H1 (cell line): ENCODE results near the gene ACACA. TPM values are rescaled to one million over a fixed set of nuclear protein-coding genes. Genes with fewer than 3 reads are reported as not detected.

Experiments
- CTCF ChIA-PET: fragments of 300-600 bp; sonication (Branson Sonifier 250); formaldehyde crosslinking; loops from one replicate; lab custom pipeline; 2021; ENCODE audit not compliant: partially characterized antibody; lab: Charles Lee
- POLR2A ChIA-PET: fragments of 300-600 bp; sonication (Branson Sonifier 250); formaldehyde crosslinking; loops from one replicate; lab custom pipeline; 2021; ENCODE audit warnings: inconsistent platforms; ENCODE audit not compliant: partially characterized antibody; lab: Charles Lee
- DNase-seq, 2 experiments: peaks; one replicate each; pipeline versions ENCODE4 v3.0.0 to v3.0.0-alpha.2; 2010 to 2022; ENCODE audit warnings: low spot score in 2 of 2, low read depth in 1 of 2, mixed read lengths in 1 of 2
- FAIRE-seq: peaks from 2 replicates; lab custom pipeline; 2011; peaks lifted over from hg19 to GRCh38; lab: Jason Lieb, UNC
- H2AFZ ChIP-seq: 2 replicates; pipeline ENCODE4 v1.8.1; 2012; ENCODE audit warnings: low read length, inconsistent platforms
- H2AK5ac ChIP-seq: 2 replicates; pipeline ENCODE4 v1.6.1; 2013; ENCODE audit warnings: low read depth, low read length
- H2BK120ac ChIP-seq: replicated peaks from 2 replicates; pipeline ENCODE3; 2013; ENCODE audit warnings: low read depth, low read length, inconsistent platforms
- H2BK12ac ChIP-seq: 2 replicates; pipeline ENCODE4 v1.6.1; 2013; ENCODE audit warnings: low read depth, low read length
- H2BK15ac ChIP-seq: 2 replicates; pipeline ENCODE4 v1.6.1; 2013; ENCODE audit warnings: low read length
- H2BK20ac ChIP-seq: 2 replicates; pipeline ENCODE4 v1.6.1; 2013; ENCODE audit warnings: low read length
- H2BK5ac ChIP-seq: 2 replicates; pipeline ENCODE4 v1.6.1; 2013; ENCODE audit warnings: low read depth, low read length
- H3K14ac ChIP-seq: 2 replicates; pipeline ENCODE4 v1.6.1; 2013; ENCODE audit warnings: inconsistent platforms; ENCODE audit not compliant: insufficient read length
- H3K18ac ChIP-seq: 2 replicates; pipeline ENCODE4 v1.6.1; 2013; ENCODE audit warnings: low read length; ENCODE audit errors: extremely low read depth
- H3K23ac ChIP-seq: 2 replicates; pipeline ENCODE4 v1.6.1; 2013; ENCODE audit warnings: inconsistent platforms; ENCODE audit not compliant: insufficient read length
- H3K23me2 ChIP-seq: 2 replicates; pipeline ENCODE4 v1.6.1; 2013; ENCODE audit warnings: low read depth, low read length
- H3K27ac ChIP-seq: 2 replicates; pipeline ENCODE4 v1.6.1; 2011; ENCODE audit warnings: low read depth, low read length, inconsistent platforms
- H3K27me3 ChIP-seq, 4 experiments: replicated peaks in 1 of 4; 1 replicate in 1 of 4; 2 replicates in 3 of 4; pipeline versions ENCODE4 v1.6.1 to v1.8.1; 2011 to 2013; ENCODE audit warnings: low read length in 3 of 4, mild to moderate bottlenecking in 3 of 4, inconsistent platforms in 2 of 4, mixed read lengths in 2 of 4, moderate library complexity in 1 of 4; ENCODE audit not compliant: control insufficient read depth in 3 of 4, insufficient read depth in 3 of 4; ENCODE audit errors: extremely low read depth in 1 of 4
- H3K36me3 ChIP-seq, 4 experiments: 2 replicates each; pipeline versions ENCODE4 v1.6.1 to v1.8.1; 2011 to 2013; ENCODE audit warnings: mild to moderate bottlenecking in 4 of 4, low read length in 3 of 4, moderate library complexity in 2 of 4, control low read depth in 1 of 4, inconsistent platforms in 1 of 4; ENCODE audit not compliant: insufficient read depth in 4 of 4, control insufficient read depth in 2 of 4
- H3K4ac ChIP-seq: replicated peaks from 2 replicates; pipeline ENCODE3; 2013; ENCODE audit warnings: low read length, low read depth, mixed read lengths, inconsistent platforms; ENCODE audit not compliant: insufficient read length
- H3K4me1 ChIP-seq, 4 experiments: replicated peaks in 1 of 4; 1 replicate in 1 of 4; 2 replicates in 3 of 4; pipeline versions ENCODE4 v1.6.1 to v1.8.1; 2011 to 2013; ENCODE audit warnings: low read length in 3 of 4, inconsistent platforms in 2 of 4, mixed read lengths in 1 of 4; ENCODE audit not compliant: insufficient read depth in 4 of 4, control insufficient read depth in 3 of 4
- H3K4me2 ChIP-seq, 2 experiments: 2 replicates each; pipeline versions ENCODE4 v1.6.1 to v1.8.1; 2011 to 2013; ENCODE audit warnings: low read depth in 2 of 2, low read length in 2 of 2, control low read depth in 1 of 2, inconsistent platforms in 1 of 2, mild to moderate bottlenecking in 1 of 2; ENCODE audit not compliant: insufficient read depth in 1 of 2
- H3K4me3 ChIP-seq, 4 experiments: fragments of 200-600, 300-600 bp in 1 of 4; sonication (generic), shearing (Covaris generic), sonication (Bioruptor Twin) in 1 of 4; 2 replicates each; pipeline versions ENCODE4 v1.5.1 to v1.8.1; 2011 to 2016; ENCODE audit warnings: low read length in 4 of 4, low read depth in 3 of 4, control low read depth in 2 of 4, inconsistent platforms in 2 of 4, mild to moderate bottlenecking in 2 of 4, mixed read lengths in 1 of 4, moderate library complexity in 1 of 4; ENCODE audit not compliant: insufficient read depth in 2 of 4; ENCODE audit errors: extremely low read depth in 1 of 4
- H3K56ac ChIP-seq: replicated peaks from 2 replicates; pipeline ENCODE3; 2013; ENCODE audit warnings: low read depth, mild to moderate bottlenecking, mixed read lengths, low read length, inconsistent platforms; ENCODE audit not compliant: insufficient read length
- H3K79me1 ChIP-seq: 2 replicates; pipeline ENCODE4 v1.6.1; 2013; ENCODE audit warnings: low read depth, low read length, control low read depth
- H3K79me2 ChIP-seq, 2 experiments: 2 replicates each; pipeline versions ENCODE4 v1.6.1 to v1.8.1; 2012 to 2013; ENCODE audit warnings: low read length in 2 of 2, mild to moderate bottlenecking in 2 of 2, inconsistent platforms in 1 of 2; ENCODE audit not compliant: insufficient read depth in 2 of 2, control insufficient read depth in 1 of 2
- H3K9ac ChIP-seq, 4 experiments: replicated peaks in 1 of 4; 1 replicate in 1 of 4; 2 replicates in 3 of 4; pipeline versions ENCODE4 v1.6.1 to v1.8.1; 2011 to 2013; ENCODE audit warnings: low read depth in 3 of 4, low read length in 3 of 4, control low read depth in 2 of 4, mild to moderate bottlenecking in 2 of 4, moderate library complexity in 2 of 4, inconsistent platforms in 1 of 4; ENCODE audit errors: extremely low read depth in 1 of 4
- H3K9me3 ChIP-seq, 2 experiments: 2 replicates each; pipeline versions ENCODE4 v1.6.1 to v1.8.1; 2012 to 2013; ENCODE audit warnings: mild to moderate bottlenecking in 2 of 2, moderate library complexity in 2 of 2, control low read depth in 1 of 2, inconsistent platforms in 1 of 2, low read depth in 1 of 2, low read length in 1 of 2, mixed read lengths in 1 of 2; ENCODE audit not compliant: insufficient read depth in 2 of 2
- H4K20me1 ChIP-seq, 2 experiments: replicated peaks in 1 of 2; 2 replicates each; pipeline versions ENCODE3 to v1.8.1; 2011 to 2013; ENCODE audit warnings: inconsistent platforms in 2 of 2, low read length in 2 of 2, mild to moderate bottlenecking in 1 of 2; ENCODE audit not compliant: insufficient read depth in 2 of 2, control insufficient read depth in 1 of 2
- H4K5ac ChIP-seq: 2 replicates; pipeline ENCODE4 v1.6.1; 2013; ENCODE audit warnings: low read length, low read depth, mixed read lengths, inconsistent platforms; ENCODE audit not compliant: insufficient read length
- H4K8ac ChIP-seq: 2 replicates; pipeline ENCODE4 v1.8.0; 2013; ENCODE audit warnings: mild to moderate bottlenecking, moderate library complexity, low read length, inconsistent platforms; ENCODE audit not compliant: insufficient read depth; ENCODE audit errors: extremely low read depth
- H4K91ac ChIP-seq: replicated peaks from 2 replicates; pipeline ENCODE3; 2013; ENCODE audit warnings: low read length, mixed read lengths, inconsistent platforms; ENCODE audit not compliant: insufficient read length
- CHD2 ChIP-seq: IDR thresholded peaks from 2 replicates; pipeline ENCODE4 v1.6.1; 2012; ENCODE audit warnings: low read length, improper control_type of control experiment
- CREB1 ChIP-seq: IDR thresholded peaks from 2 replicates; pipeline ENCODE4 v1.6.1; 2012; ENCODE audit warnings: inconsistent platforms
- FOSL1 ChIP-seq: IDR thresholded peaks from 2 replicates; pipeline ENCODE4 v1.6.1; 2011; ENCODE audit warnings: mild to moderate bottlenecking, low read depth, low read length, moderate library complexity; ENCODE audit not compliant: insufficient read depth
- KDM4A ChIP-seq: IDR thresholded peaks from one replicate; pipeline ENCODE4 v1.7.1; 2012; ENCODE audit warnings: low read depth, mild to moderate bottlenecking, moderate library complexity, low read length, inconsistent platforms; ENCODE audit not compliant: severe bottlenecking
- SAP30 ChIP-seq: fragments of 300-600 bp; sonication (generic); IDR thresholded peaks from 2 replicates; pipeline ENCODE4 v1.7.1; 2012; ENCODE audit warnings: low read length, moderate library complexity, mild to moderate bottlenecking, inconsistent platforms; ENCODE audit not compliant: insufficient read depth, insufficient replicate concordance
- SRF ChIP-seq: IDR thresholded peaks from 2 replicates; pipeline ENCODE4 v1.6.1; 2011; ENCODE audit warnings: mild to moderate bottlenecking, low read depth, low read length, moderate library complexity
- WGBS, 2 experiments: shearing (Covaris generic) in 1 of 2; methylation state at CpG; one replicate each; pipeline versions ENCODE4 v1.1.6 to v1.1.7; 2013 to 2015; ENCODE audit warnings: low lambda C conversion rate in 2 of 2, mixed read lengths in 2 of 2, inconsistent platforms in 1 of 2, low coverage in 1 of 2, missing lambda C conversion rate in 1 of 2; ENCODE audit not compliant: insufficient replicate concordance in 2 of 2, insufficient coverage in 1 of 2, insufficient read length in 1 of 2; ENCODE audit errors: extremely low coverage in 1 of 2, missing lambda C conversion rate in 1 of 2; 5-methylcytosine and 5-hydroxymethylcytosine counted together
- polyA plus RNA-seq, 7 experiments: library from polyadenylated mRNA; depleted of rRNA in 3 of 7; stranded (reverse) in 5 of 7; unstranded in 2 of 7; fragments of >200 nt in 5 of 7; fragments of 200-250 nt in 2 of 7; gene quantifications; 1 replicate in 5 of 7; 2 replicates in 1 of 7; 4 replicates in 1 of 7; pipeline versions ENCODE4 v1.2.1 to v1.2.3, GENCODE V29; 2011 to 2013; ENCODE audit warnings: missing spikeins in 2 of 7, mixed read lengths in 2 of 7
- total RNA-seq: library from RNA; stranded (reverse); fragmentation: NEBNext Ultra II Directional; extraction: Animal tissue kit (Norgen Biotek cat#: 25700); gene quantifications from 2 replicates; pipeline ENCODE4 v1.2.1, GENCODE V29; 2021

The ACACA gene
- total and polyA plus RNA-seq, 2 of the 8 experiments (the other 6 are each of a cell fraction or from before 2014, with no cell fraction given) = 74.0 to 160 TPM

- Histone ChIP-seq H3K23ac (no peak overlapping the region), H3K4me1 (peaks cover 0 to 3% (median 1%) of the 10 kb centered on the region in 4 experiments; a peak in 3 of 7 replicates), H3K56ac (no peak overlapping the region), H4K8ac (no peak overlapping the region; the same call in 1 of the 2 replicates), H2BK12ac (no peak overlapping the region), H3K27ac (no peak overlapping the region), H2BK5ac (no peak overlapping the region), H2AK5ac (no peak overlapping the region), H3K9me3 (no peaks in the 10 kb centered on the region), H3K36me3 (peaks cover 0 to 3% (median 0%) of the 10 kb centered on the region in 4 experiments; a peak in 3 of 8 replicates), H3K4me3 (no peak overlapping the region), H4K5ac (no peak overlapping the region), H2BK120ac (no peak overlapping the region), H3K79me1 (no peaks in the 10 kb centered on the region), H4K20me1 (no peaks in the 10 kb centered on the region), H3K4me2 (no peak overlapping the region), H3K4ac (no peak overlapping the region), H4K91ac (no peak overlapping the region), H3K23me2 (no peaks in the 10 kb centered on the region), H3K27me3 (no peaks in the 10 kb centered on the region), H2AFZ (no peak overlapping the region), H2BK15ac (no peak overlapping the region; the same call in 1 of the 2 replicates), H3K9ac (no peak overlapping the region), H3K14ac (no peak overlapping the region), H3K79me2 (no peaks in the 10 kb centered on the region), H2BK20ac (no peak overlapping the region), H3K18ac (no peak overlapping the region)
- DNase-seq (no peak), FAIRE-seq (no peak)
- WGBS, 2 experiments = 96% methylated on average over 3 of the region's 3 CpGs; no CpG with 5 or more reads in 1 of the 2 experiments
- CTCF ChIA-PET = interaction anchor here (0.9 to 1.3 kb wide), 4 partner anchors 12 to 122 kb away, joined by 3 read pairs; no protein-coding TSS in a partner anchor
- TF ChIP-seq FOSL1 (no peak), SRF (no peak), SAP30 (no peak), CREB1 (no peak), KDM4A (no peak), CHD2 (no peak)
- POLR2A ChIA-PET = no interaction called here
Measured at GRCh38 chr17:37051833-37052232, 354.8 kb downstream of the ACACA start.
